Activated CD4-positive, alpha-beta T cell treated with anti-CD3 and anti-CD28 coated beads, Interleukin-2, Interleukin-6, amounts not matched to agents 100 ng/mL and 50 ng/mL, durations not matched to agents 16 hours and 8 hours (primary cell): ENCODE results near the gene RAC3.
"Not testable (repeated sequence)": the region's sequence is repeated elsewhere in the genome, so short reads cannot be mapped to it uniquely, and the experiment has no call there.

Experiments used
- DNase-seq: peaks from one replicate; pipeline ENCODE4 v3.0.0-alpha.2; 2020

RAC3 gene

GRCh38 chr17:82025401-82026107 is 5.9 kb upstream of the RAC3 start:
- no peak for DNase-seq

- no peak for DNase-seq
These were observed 3.2 kb upstream of the RAC3 start for GRCh38 chr17:82028246-82028645.

DNA sequence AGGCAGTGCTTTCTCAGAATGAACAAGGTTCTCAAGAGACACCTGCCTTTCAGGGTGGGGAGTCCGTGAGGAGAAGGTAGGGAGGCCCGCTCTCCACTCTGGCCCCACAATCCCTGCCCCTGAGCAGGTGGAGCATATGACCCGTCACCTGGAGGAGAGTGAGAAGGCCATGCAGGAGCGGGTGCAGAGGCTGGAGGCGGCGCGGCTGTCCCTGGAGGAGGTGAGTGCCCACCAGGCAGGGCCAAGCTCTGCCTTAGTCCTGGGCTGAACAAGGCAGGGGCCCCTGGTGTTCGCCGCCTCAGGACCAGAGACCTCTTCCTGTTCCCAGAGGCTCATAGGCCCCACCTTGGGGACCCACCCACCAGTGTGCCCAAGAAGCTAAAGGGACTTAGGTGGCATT is 2.5 kb upstream of the RAC3 start:
- no peak for DNase-seq

DNA sequence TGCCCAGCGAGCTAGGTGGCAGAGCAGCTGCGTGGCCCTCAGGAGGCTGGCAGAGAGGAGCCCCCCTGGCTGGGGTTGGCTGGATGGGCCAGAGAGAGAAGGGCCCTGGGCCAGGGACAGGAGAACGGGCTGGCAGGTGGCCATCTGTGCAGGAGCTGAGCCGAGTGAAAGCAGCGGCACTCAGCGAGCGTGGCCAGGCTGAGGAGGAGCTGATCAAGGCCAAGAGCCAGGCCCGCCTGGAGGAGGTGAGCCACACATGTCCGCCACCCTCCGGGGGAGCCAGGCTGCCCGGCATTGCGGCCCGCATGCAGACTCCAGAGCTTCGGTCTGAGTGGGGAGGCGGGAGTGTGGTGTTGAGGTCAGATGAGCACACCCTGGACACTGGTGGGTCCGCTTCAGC is 2.1 kb upstream of the RAC3 start:
- no peak for DNase-seq

DNA sequence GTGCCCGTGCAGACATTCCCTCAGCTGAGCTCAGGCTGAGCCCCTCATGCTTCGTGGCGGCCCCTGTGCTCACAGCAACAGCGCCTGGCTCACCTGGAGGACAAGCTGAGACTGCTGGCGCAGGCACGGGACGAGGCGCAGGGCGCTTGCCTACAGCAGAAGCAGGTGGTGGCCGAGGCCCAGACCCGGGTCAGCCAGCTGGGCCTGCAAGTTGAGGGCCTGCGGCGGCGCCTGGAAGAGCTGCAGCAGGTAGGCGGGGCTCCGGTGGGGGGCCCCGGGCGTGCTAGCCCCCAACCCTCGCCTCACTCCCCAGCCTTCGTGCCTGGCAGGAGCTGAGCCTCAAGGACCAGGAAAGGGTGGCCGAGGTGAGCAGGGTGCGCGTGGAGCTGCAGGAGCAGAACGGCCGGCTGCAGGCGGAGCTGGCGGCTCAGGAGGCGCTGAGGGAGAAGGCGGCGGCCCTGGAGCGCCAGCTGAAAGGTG is 1.4 kb upstream of the RAC3 start:
- no peak for DNase-seq

DNA sequence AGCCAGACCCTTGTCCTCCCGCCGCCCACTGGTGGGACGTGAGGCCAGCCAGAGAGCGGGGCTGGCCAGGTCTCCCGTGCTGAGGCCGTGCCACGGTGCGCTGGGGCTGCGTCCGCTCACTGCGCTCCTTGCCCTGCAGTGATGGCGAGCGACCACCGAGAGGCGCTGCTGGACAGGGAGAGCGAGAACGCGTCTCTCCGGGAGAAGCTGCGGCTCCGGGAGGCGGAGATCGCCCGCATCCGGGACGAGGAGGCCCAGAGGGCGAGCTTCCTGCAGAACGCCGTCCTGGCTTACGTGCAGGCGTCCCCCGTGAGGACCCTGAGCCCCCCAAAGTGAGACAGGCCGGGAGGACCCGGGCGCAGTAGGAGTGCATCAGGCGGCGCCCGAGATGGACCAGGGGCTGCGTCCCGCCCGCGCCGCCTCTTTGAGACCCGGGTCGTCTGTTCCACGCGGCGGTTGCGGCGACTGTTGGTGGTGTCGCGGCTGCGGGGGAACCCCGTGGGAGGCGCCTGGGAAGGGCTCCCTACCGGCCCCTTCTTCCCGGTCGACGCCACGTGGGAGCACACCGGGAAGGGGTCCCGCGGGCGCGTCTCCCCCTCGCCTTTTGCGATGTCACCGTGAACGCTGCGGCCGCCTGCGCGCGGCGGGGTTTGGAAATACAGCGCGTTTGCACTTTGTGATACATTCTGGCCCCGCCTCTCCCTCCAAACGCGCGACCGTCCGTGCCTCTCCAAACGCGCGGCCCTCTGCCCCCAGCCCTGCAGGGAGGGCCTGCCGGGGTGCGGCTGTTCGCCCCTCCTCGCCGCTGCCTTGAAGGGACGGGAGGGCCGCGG is 792 bp upstream of the RAC3 start:
- peak; percentile 90 for DNase-seq

DNA sequence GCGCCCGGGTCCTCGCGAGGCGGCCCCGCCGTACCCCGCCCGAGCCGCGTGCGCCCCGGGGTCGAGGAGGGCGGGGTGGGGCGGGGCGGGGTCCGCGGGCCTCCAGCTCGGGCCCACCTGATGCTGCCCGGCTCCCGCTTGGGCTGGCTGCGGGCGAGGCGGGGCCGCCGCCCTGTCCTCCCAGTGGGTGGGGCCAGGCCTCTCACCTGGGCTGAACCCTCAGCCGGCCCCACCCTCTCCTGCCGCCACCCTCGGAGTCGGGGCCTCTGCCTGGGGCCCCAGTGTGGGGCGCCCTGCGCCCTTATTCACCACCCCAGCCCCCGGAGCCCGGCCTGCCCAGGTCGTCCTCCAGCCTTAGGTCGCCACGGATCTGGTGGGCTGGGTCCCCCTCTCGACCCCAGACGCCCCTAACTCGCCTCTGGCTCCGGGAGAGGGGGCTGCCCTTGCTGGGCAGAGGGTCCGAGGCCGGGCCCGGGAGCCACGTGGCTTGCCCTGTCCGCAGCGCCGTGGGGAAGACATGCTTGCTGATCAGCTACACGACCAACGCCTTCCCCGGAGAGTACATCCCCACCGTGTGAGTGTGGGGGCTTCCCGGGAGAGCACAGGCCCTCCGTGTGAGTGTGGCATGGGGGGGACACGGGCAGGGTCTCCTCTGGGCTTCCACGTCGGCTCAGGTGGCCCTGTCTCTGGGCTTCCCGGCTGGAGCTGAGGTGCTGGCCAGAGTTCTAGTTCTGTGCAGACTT is 578 bp downstream of the RAC3 start:
- peak; percentile 60 for DNase-seq

- DNase-seq, result no peak
These were observed 2.0 kb downstream of the RAC3 start for GRCh38 chr17:82033359-82034085.

- DNase-seq, result no peak
These were observed 3.0 kb downstream of the RAC3 start for GRCh38 chr17:82034371-82035011.

- no peak for DNase-seq
These were observed 4.0 kb downstream of the RAC3 start for GRCh38 chr17:82035488-82035887.

DNA sequence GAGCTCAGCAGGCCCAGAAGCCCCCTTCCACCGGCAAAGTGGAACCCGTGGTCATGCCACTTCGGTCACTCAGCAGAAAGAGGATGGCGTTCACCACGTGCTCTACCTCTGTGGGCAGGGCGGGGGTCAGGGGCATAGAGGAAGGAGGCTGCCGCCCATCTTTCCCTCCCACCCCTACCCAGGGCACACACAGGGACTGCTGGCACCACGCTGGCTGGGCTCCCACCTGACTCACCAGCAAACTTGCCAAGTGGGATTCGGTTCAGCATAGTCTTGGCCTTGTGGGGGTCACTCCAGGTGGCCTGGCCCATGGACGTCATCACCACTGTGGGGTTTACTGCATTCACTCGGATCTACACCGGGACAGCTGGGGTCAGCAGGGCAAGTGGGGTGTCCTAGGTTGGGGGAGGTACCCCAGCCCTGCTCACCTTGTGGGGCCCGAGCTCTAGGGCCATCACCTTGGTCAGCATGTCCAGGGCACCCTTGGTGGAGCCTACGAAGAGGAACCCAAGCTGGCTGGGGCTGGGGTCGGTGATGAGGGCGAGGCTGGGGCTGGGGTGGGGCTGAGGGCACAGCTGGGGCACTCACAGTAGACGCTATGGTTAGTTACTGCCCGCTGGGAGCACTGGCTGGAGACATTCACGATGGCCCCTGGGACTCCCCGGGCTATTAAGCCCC is 4.6 kb downstream of the RAC3 start:
- DNase-seq, result no peak

- no peak for DNase-seq
These were observed 5.2 kb downstream of the RAC3 start for GRCh38 chr17:82036634-82037091.

DNA sequence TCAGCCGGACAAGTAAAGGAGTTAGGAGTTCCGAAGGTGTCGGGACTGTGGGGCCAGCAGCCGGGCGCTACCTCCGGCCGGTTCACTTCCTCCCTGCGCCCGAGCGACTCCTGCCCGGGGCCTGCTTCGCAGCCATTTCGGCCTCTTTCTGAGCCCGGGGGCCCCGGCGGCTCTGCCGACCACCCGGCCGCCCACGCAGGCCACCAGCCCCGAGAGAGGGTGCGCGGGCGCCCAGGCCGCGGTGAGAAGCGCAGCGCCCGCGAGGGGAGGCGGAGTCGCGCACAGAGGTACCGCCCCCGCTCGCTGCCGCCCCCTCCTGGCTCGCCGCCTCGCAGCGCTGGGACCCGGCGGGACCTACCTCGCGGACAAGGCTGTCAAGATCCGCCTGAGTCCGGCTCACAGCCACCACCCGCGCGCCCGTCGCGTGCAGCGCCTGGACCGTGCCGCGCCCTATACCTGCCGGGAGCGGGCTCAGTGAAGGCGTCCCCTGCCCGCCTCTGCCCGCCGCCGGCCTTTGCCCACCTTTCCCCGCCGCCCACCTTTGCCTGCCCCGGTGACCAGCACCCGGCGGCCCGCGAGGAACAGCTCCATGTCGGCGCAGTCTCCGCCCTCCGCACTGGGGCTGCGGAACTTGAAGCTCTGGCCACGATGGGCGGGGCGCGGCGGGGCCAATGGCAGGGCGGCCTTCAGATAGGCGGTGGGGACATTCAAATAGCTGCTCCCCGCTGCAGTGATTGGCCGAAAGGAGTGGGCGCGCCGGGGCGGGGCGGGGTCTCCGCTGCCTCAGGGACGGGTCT is 5.8 kb downstream of the RAC3 start, which contains the start of gene DCXR:
TSS of gene DCXR (minus strand) at position 606 of the 797 bp plus-strand sequence. CDS start at position 591, 15 bp downstream.
- peak; percentile 97 for DNase-seq

- DNase-seq, result no peak
These were observed 6.4 kb downstream of the RAC3 start for GRCh38 chr17:82037889-82038195.

- DNase-seq, result not testable (repeated sequence)
These were observed 7.4 kb downstream of the RAC3 start for GRCh38 chr17:82038796-82039409.

DNA sequence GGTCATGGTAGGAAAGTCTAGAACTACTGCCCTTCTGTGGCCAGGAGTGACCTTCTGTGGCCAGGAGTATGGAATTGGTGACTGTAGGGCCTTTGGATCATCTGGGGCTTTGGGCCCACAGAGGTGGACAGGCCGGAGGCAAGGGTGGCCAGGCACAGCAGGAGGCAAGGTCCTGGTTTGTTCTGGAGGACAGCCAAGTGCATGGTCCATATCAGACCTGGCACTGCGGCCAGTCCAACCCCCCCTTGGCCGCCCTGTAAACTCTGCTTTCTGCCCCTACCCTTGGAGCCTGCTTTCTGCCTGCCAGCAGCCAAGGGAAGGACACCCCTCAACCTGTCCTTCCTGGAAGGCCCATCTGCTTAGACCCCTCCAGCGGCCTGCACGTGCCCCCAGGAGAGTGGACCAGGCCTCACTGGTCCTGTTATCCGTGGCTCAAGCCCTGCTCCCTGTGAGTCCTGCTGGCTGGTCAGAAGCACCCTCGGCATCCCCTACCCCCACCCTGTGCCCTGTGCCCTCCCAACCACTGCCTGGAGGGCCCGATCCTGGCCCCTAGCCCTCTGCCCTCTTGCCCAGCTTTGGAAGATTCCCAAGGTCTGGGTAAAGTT is 8.3 kb downstream of the RAC3 start:
- DNase-seq, result no peak

DNA sequence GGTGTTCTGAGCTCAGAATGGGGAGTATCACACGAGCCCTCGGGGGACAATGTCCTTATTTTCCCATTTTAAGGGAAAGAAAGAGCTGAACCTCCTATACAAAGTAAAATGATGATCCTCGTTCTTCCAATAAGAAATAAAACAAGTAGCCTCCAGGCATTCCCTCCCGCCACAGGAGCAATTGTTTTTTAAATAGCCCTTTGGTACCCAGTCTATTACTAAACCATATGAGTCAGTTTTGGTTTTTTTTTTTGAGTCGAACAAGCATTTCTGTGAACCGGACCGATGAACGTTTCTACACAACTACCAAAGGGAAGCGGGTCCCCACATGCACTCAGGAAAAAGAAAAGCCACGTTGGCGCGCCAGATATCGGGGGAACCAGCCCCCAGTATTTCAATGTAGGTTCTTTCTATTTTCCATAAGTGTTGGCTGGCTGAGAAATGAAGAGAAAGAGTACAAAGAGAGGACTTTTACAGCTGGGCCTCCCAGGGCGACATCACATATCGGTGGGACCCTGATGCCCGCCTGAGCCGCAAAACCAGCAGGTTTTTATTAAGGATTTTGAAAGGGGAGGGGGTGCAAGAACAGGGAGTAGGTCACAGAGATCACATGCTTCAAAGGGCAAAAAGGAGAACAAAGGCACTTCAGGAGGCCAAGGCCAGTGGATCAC is 9.8 kb downstream of the RAC3 start:
- DNase-seq, result no peak

GRCh38 chr17:82042649-82043048 is 11.2 kb downstream of the RAC3 start:
- no peak for DNase-seq

DNA sequence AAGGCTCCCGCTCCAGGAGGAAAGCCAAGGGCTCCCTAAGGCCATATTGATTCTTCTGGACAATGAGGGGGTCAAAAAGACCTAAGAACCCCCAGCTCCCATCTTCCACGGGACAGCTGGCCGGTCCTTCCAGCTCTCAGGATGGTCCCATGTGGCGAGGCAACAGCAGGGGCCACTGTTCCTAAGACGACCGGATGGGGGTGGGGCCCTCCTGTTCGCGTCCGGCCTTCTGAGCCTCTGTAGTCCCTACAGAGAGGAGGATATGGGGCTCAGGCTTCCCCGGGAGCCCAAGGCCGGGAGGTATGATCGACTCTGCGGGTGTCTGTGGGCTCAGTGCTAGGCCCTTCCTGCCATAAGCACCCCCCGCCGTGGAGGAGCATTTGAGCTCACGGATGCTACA is 12.0 kb downstream of the RAC3 start:
- no peak for DNase-seq
